ENCODE data around the gene GDF10. TPM values are rescaled to one million over a fixed set of nuclear protein-coding genes. Genes with fewer than 3 reads are reported as not detected.
A peak's percentile ranks its signal among the peaks of the same experiment; 100 is the strongest.

GDF10 gene
- total and polyA plus RNA-seq, 12 donors, result 0.10 to 1.6 (median 0.42) TPM

DNA sequence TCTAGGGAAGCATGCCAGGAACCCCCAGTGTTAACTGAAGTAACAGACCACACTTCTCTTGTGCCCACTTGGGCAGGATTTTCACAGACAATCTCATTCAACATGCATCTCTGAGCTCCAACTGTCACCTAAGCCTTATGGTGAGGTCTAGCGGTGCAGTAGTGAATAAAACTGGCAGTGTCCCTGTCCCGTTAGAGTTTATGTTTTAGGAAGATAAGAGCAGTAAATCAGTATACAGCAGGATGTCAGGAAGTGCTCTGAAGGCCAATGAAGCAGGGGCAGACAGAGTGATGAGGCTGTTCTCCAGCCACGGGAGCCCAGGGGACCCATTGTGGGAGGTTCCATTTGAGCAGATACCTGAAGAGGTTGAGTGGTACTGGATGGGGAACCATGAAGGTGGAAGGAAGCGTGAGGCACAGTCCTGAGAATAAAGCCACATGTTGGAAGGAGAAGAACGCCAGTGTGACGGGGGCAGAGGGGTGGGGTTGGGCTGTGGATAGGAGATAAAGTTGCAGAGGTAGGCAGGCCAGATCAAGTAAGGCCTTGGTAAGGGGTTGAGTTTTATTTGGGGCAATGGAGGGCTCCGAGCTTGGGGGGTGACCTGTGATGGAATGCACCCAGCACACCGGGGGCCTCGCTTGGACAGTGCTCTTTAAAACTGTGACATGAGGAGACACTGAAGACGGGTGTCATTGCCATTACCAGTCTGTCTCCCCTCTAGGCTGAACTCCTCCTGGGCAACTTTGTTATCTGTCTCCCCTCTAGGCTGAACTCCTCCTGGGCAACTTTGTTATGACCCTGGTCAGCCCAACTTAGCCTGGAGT lies 6.6 kb downstream of the GDF10 start:
- intact Hi-C loops (cut with DNase I), result loop anchor here in 1 of 10 donors (10.0 kb wide), 1 partner anchor 1122 kb away; no protein-coding TSS in a partner anchor
- H3K27me3 ChIP-seq, result peaks cover 0 to 50% (median 20%) of the 10 kb centered on the region in 7 donors

DNA sequence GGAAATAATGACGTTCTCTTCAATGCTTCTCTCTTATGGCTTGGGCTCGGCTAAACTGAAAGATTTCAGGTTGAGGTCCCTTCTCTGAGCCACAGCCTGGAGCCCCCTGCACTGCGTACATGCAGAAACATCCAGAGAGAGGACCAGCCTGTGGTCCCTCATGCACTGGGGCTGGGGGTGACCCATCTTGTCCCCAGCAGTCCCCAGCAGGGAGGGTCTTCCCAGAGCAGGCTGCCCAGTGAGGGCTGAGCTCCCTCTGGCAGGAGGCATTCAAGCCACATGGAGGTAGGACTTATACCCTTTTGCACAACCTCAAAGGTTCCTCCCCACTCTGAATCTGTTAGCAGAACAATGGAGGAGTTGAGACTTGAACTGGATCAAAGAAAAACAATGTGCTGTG lies 7.4 kb downstream of the GDF10 start:
- 87 to 88% methylated on average over 3 of the region's 3 CpGs for WGBS, 2 donors
- H3K9me3 ChIP-seq, result no peaks in the 10 kb centered on the region
- DNase-seq (no peak), ATAC-seq (no peak)
- intact Hi-C loops (cut with DNase I), result loop anchor here in 1 of 10 donors (10.0 kb wide), 1 partner anchor 1123 kb away; no protein-coding TSS in a partner anchor
- peaks cover 0 to 43% (median 14%) of the 10 kb centered on the region in 7 donors for H3K27me3 ChIP-seq
- H3K4me1 ChIP-seq, result peaks cover 0 to 13% (median 4%) of the 10 kb centered on the region in 9 donors
- no peak overlapping the region for H3K4me3 ChIP-seq
- TF ChIP-seq, protein P1, sequence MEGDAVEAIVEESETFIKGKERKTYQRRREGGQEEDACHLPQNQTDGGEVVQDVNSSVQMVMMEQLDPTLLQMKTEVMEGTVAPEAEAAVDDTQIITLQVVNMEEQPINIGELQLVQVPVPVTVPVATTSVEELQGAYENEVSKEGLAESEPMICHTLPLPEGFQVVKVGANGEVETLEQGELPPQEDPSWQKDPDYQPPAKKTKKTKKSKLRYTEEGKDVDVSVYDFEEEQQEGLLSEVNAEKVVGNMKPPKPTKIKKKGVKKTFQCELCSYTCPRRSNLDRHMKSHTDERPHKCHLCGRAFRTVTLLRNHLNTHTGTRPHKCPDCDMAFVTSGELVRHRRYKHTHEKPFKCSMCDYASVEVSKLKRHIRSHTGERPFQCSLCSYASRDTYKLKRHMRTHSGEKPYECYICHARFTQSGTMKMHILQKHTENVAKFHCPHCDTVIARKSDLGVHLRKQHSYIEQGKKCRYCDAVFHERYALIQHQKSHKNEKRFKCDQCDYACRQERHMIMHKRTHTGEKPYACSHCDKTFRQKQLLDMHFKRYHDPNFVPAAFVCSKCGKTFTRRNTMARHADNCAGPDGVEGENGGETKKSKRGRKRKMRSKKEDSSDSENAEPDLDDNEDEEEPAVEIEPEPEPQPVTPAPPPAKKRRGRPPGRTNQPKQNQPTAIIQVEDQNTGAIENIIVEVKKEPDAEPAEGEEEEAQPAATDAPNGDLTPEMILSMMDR (IDR thresholded peaks at IDR 0.05), result no peak
- H3K36me3 ChIP-seq, result no peaks in the 10 kb centered on the region
- H3K27ac ChIP-seq, result no peak overlapping the region

More for the DNA sequence above, 6.6 kb downstream of the GDF10 start:
- ATAC-seq (no peak), DNase-seq (no peak)
- Histone ChIP-seq H3K4me3 (no peak overlapping the region), H3K4me1 (peaks cover 0 to 8% (median 0%) of the 10 kb centered on the region in 9 donors), H3K27ac (no peak overlapping the region), H3K9me3 (no peaks in the 10 kb centered on the region), H3K36me3 (no peaks in the 10 kb centered on the region)
- 72 to 78% methylated on average over 10 of the region's 10 CpGs for WGBS, 2 donors
- TF ChIP-seq, protein P1 (IDR thresholded peaks at IDR 0.05), result no peak

DNA sequence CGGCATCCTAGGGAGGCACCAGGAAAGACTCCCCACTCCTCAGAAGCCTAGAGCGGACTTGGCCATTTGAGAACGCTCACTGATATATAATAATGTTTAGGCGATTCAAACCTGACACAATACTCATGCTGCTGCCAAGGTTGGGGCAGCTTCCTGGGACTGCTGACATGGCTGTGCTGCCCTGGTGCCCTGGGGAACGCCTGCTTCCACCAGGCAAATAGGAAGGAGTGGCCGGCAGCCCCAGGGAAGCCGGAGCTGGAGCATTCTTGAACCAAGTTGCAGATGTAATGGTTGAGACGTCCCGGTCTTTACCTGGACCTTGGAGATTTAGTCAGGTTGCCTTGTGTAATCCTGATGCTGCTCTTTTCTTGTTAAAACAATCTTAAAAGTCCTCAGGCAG lies 8.8 kb downstream of the GDF10 start:
- peaks cover 0 to 34% (median 12%) of the 10 kb centered on the region in 7 donors for H3K27me3 ChIP-seq

DNA sequence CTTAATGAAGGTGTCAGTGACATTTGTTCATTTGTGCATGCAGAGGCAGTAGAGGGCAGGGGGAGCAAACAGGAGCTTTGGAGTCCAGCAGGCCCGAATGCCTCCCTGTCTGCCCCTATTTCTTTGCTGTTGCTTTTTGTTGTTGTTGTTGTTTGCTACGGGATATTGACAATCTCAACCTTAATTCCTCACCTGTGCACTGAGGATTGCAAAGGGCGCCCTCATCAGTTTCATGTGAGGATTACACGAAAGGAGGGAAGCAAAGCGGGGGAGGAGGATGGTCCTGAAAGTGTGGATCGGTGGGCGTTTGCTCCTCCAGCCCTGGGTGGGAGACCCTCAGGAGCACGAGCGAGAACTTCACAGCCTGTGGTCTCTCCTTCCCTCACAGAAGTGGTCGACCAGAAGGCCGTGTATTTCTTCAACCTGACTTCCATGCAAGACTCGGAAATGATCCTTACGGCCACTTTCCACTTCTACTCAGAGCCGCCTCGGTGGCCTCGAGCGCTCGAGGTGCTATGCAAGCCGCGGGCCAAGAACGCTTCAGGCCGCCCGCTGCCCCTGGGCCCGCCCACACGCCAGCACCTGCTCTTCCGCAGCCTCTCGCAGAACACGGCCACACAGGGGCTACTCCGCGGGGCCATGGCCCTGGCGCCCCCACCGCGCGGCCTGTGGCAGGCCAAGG lies 9.6 kb downstream of the GDF10 start:
- peaks cover 0 to 13% (median 4%) of the 10 kb centered on the region in 9 donors for H3K4me1 ChIP-seq

More for the DNA sequence above, 8.8 kb downstream of the GDF10 start:
- H3K9me3 ChIP-seq, result no peaks in the 10 kb centered on the region
- intact Hi-C loops (cut with DNase I), result loop anchor here in 1 of 10 donors (10.0 kb wide), 1 partner anchor 1124 kb away; no protein-coding TSS in a partner anchor
- TF ChIP-seq, protein P1 (IDR thresholded peaks at IDR 0.05), result no peak
- ATAC-seq (no peak), DNase-seq (no peak)
- H3K4me1 ChIP-seq, result peaks cover 0 to 13% (median 4%) of the 10 kb centered on the region in 9 donors
- H3K36me3 ChIP-seq, result no peaks in the 10 kb centered on the region
- H3K4me3 ChIP-seq, result no peak overlapping the region
- H3K27ac ChIP-seq, result no peak overlapping the region
- WGBS, 2 donors, result 76 to 82% methylated on average over 9 of the region's 9 CpGs

More for the DNA sequence above, 9.6 kb downstream of the GDF10 start:
- Histone ChIP-seq H3K9me3 (no peaks in the 10 kb centered on the region), H3K4me3 (no peak overlapping the region), H3K27ac (no peak overlapping the region), H3K36me3 (no peaks in the 10 kb centered on the region), H3K27me3 (peaks cover 0 to 29% (median 10%) of the 10 kb centered on the region in 7 donors)
- intact Hi-C loops (cut with DNase I), result loop anchor here in 7 of 10 donors (2.0 to 10.0 kb wide), 4 partner anchors 261 to 1125 kb away; no protein-coding TSS in a partner anchor
- TF ChIP-seq, protein P1 (IDR thresholded peaks at IDR 0.05), result peak in 5 of 9 donors; percentile 18 to 34 (median 20)
- DNase-seq (no peak), ATAC-seq (no peak)
- 85 to 87% methylated on average over 32 to 34 of the region's 34 CpGs for WGBS, 2 donors
